CD4-positive, alpha-beta T cell treated with Interleukin-6 for 4 hours (primary cell): Measurements from ENCODE around the gene ABCG1.

ENCODE experiments used
- DNase-seq: peaks from one replicate; pipeline ENCODE4 v3.0.0-alpha.2; 2020; ENCODE audit warnings: mixed read lengths

ABCG1 gene

DNA sequence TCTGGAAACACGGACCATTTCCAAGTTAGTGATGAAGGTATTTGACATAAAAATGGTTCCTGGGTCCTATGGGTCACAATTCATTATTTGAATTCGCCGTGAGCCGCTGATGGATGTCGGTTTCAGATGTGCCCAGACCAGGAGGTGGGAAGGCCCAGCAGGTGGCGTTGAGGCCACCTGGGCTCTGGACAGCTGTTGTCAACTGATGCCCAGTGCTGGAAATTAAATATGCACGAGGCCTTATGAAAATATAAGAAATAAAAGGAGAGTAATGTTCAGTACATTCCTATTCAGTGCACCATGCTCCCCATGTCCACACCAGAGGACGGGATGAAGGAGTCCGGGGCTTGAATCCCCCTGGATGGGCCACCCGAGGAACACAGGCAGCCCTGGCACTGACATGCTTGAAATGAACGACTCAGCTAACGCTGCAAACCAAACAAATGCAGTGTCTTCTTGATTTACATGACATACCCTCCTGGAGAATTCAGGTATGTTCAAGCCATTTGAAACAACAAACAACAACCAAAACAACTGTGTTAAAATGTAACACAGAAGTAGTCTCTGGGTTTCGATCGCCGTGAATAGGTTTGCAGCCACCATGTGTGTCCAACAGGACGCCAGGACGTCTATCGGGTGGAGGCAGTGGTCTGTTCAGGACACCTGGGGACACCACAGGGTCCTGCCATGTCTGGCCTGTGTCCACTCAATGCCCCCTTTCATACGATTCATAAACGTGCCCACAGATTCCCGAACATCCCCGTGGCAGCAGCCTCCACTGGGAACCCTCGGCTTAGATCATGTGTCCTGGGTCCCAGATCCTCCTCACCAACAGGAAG, 90.2 kb downstream of the ABCG1 start:
- DNase-seq: no peak

GRCh38 chr21:42309753-42310213, 90.8 kb downstream of the ABCG1 start:
- peak; percentile 74 for DNase-seq

DNA sequence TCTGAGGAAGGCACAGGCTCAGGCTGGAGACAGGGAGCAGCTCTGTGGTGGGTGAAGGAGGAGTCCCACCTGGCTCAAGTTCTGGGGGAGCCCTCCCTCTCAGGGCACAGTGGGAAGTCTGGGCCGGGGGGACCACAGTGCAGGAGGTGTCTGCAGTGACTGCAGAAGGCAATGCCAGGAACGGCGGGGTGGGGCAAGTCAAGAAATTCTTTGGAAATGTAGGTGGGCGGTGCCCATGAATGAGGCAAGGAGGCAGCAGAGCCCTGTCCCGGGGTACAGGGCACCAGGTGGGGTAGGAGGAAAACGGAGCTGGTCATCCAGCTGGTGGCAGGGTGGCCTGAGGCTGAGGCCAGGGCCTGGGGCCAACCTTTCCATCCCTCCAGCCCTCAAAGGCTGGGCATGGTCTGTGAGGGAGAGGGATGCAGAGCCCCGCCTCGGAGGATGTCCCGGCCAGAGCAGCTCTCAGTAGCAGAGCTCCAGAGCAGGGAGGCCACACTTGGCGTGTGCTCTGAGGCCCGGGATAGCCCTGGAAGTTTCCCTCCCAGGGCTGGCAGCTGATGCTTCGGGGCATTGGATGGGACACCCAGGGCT, 91.6 kb downstream of the ABCG1 start:
- no peak for DNase-seq

DNA sequence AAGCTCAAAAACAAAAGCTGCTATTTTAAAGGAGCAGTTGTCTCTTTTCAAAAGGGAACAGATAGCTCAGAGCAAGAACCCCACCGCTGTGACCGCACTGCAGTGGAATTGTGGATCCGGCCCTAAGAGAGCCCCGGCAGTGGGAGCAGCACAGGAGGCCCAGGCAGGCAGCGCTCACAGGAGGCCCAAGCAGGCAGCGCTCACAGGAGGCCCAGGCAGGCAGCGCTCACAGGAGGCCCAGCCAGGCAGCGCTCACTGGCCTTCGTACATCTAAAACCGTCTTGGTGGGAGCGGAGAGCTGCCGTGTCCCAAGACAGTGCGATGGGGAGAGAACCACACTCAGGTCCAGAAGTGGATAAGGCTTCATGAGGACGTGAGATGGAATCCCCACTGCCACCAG, 92.2 kb downstream of the ABCG1 start:
- DNase-seq: no peak

DNA sequence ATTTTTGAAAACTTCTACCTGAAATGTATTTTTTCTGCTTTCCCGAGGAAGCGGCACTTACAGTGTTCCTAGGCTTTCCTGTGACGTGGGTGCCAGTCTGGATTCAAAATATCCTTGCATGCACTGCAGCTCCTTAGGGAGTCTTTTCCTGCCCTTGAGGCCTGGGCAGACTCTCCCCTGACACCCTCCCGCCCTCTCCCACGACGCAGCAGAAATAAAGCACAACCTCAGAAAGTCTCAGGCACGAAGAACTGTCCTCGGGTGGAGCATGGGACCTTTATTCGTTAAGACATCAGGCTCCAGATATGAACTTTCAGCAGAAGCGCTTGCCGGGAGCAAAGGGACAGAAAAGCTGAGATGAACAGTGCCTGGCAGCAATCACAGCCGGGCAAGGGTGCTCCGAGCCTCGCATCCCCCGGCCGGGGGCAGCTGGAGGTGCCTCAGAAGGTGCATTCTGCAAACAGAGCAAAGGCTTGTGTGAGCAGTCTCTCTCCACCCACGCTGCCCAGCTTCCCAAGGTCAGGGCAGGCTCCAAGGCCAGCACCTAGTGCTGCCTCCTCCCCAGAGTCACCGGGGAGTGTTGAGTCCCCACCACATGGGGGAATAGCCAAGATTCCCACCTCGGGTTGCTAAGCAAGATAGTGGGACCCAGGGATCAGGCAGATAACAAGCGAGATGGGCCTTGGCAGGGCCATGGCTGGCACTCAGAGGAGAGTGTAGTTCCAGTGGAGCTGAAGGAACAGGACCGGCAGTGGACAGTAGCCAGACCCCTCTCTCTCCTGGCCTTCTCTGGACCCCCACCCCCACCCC, 93.1 kb downstream of the ABCG1 start:
- DNase-seq: no peak

- DNase-seq: no peak
Observed at GRCh38 chr21:42312626-42313104, 93.7 kb downstream of the ABCG1 start.

- no peak for DNase-seq
Observed at GRCh38 chr21:42313501-42313969, 94.6 kb downstream of the ABCG1 start.

DNA sequence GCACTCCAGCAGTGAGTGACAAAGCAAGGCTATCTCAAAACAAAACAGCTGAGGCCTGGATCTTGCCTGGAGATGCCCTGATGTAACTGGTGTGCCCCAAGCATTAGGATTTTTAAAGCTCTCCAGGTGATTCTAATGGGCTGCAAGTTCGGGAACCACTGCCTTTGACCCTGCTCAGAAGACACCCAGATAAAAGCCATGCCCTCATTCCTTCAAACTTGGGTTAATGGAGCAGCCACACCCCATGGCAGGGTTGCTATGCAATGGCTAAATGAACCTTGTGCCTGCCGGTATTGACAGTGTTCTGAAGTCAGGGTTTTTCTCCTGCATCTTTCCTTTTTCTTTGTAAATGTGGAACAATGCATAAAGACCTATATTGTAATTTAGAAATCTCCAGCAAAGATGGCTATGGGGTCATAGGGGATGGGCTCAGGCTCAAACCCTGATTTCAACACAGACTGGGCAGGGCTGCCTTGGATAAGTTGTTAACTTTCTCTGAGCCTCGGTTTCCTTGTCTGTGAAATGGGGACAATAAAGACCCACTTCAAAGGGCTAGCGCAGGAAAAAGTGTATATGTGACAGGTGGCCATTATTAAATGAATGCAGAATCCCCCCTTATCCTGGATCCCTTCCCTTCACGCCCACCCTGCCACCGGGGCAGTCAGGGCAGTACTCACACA, 95.8 kb downstream of the ABCG1 start:
- DNase-seq: no peak

DNA sequence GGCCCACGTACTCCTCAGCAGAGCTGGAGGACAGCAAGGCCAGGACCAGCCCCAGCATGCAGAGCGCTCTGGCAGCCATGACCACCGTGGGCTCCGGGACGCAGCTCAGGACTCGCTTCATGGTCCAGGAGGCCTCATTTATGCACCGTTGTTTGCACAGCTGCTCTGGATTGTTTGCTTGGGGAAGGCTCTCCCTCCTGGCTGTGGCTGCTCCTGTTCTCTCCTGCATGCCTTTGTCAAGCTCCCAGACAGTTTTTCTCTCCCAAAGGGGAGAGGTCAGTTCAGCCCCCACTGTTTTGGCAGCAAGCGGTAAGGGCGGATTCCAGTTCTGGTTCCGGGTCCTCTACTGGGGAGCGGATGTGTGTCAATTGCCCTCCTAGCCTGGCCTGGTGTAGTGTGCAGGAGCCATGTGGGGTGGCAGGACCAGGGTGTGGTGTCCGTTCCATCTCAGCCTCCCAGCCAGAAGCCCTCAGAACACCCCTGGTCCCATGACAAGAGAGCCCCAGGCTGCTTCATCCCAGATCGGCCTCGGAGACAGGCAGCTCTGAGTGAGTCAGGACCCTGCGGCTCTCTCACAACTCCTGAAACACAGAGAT, 96.5 kb downstream of the ABCG1 start, which contains the start of gene TFF3:
Gene TFF3 (minus strand): TSS at position 114 of the 596 bp plus-strand sequence. CDS start 35 bp downstream, at position 79.
- DNase-seq: no peak

DNA sequence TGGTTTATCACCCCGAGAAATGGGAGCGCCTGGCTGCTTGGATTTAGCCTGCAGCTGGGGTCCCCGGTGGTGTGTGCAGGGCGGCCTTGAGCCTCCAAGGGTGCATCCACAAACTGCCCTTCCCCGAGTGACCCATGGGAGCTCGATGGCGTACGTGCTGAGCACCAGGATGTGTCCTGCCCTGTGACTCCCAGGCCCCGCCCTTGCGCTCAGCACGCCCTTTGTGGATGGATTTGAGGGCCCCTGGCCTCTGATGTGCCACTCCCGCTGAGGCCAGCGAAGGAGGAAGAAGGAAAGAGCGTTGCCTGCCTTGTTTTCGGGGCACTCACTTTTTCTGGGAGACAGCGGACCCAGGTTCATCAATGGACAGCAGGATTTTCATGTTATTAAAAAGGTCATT, 98.0 kb downstream of the ABCG1 start:
- DNase-seq: no peak

DNA sequence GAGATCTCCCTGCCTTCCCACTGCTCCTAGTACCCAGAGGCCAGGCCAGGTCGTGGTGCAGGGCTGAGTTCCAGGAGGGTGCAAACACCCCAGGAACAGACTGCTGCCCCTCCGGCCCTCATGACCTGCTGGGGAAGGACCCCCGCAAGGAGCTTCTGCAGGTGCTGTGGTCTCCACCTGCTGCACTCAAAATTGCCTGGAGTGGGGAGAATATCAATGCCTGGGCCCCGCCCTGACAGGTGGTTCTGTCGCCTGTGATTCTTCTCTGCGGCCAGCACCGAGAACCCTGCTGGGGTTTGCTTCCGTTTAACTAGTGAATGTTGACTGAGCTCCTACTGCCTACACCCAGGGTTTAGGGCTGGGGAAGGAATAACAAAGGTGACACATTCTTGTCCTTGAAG, 98.4 kb downstream of the ABCG1 start:
- DNase-seq: no peak

DNA sequence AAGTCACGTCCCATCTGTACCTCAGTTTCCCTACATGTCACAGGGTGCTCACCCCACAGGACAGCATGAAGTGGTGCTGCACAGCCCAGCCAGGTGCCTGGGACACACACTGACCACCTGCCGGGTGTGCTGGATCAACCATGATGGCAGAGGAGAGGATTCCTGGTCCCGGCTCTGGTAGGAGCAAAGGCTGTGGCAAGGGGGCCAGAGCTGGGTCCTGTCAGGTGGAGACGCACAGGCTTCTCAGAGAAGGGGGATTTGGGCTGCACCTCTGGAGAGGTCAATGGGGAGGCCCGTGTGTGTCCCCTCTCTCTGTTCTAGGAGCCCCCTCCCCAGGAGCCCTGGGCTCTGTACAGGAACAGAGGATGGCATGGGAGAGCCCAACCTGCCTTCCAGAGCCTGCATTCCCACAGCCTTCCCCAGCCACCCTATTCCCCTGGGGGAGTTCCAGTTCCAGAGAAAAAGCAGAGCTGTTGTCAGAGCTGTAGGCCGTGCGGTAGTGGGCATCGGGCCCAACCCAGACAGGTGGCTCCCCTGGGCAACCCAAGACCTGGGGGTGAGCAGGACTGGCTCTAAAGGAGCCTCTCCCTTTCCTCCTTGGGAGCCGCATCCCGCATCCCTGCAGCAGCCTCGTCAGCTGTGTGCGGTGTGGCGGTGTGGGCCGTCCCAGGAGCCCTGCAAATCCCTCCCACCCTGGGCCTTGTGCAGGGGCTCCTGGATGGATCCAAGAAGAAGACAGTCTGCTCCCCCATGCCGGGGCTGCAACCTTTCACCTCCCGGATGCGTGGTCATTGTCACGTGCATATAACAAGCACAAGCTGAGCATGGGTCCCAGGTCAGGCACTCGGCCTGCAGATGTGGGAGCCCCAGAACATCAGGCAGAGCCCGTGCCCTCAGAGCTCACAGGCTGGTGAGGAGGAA, 99.1 kb downstream of the ABCG1 start:
- no peak for DNase-seq

DNA sequence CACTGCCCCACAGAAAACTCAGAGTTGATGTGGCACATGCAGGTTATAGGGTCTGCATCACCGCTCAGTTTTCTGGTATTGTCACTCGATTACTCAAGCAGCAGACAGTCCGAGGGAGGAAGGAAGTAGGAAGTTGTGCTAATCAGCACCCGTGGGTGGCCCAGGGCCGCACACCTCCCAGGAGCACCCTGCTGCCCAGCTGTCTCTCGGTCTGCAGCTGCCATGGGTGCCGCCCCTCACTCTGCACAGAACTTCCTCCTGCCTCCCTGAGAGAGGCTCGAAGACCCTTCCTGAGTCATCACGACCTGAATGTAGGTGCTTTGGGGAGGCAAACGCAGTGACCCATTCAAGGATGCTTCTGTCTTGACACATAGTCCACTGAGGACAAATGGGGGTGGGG, 100.4 kb downstream of the ABCG1 start:
- DNase-seq: no peak

DNA sequence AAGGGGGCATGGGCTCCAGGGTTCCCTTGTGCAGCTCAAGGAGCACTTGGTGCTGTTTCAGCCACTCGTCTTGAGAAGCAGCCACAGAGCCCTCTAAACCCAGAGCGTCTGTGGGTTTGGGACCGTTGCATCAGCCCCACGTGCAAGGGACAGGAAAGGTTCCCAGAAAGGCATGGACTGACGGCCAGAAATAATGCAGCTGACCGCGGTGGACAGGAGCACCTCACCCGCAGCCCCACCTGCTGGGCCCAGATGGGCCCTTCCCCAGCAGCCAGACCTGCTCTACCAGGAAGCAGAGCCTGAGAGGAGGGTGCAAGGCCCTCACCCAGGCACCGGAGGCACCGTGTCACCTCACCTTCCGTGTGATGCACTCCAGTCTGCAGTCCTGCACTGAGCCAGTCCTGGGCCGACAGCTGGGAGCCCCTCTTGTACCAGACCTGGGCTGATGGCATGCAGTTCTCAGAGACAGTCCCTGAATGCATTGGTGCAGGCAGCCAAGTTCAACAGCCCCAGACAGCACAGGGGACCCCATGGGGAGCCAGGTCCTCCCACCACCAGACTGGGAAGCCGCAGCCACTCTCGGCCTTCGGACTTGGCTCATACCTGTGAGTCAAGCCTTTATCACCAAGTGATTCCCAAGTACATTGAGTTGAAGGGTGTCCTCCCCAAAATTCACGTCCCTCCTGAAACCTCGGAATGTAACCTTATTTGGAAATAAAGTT, 101.1 kb downstream of the ABCG1 start:
- DNase-seq: no peak

DNA sequence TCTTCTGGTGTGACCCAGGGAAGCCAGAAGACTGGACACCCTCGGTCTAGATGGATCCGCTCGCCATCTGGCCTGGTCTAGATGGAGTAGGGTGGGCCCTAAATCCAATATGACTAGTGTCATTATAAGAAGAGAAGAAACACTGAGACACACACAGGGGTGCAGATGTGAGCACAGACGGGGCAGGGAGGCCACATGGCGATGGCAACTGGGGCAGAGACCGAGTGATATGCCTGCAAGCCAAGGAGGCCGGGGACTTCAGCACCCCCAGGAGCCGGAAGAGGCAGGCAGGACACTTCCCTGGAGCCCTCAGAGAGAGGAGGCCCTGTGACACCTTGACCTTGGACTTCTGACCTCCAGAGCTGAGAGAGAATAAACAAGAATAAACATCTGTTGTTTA, 101.9 kb downstream of the ABCG1 start:
- no peak for DNase-seq

GRCh38 chr21:42321231-42321630, 102.3 kb downstream of the ABCG1 start:
- no peak for DNase-seq

DNA sequence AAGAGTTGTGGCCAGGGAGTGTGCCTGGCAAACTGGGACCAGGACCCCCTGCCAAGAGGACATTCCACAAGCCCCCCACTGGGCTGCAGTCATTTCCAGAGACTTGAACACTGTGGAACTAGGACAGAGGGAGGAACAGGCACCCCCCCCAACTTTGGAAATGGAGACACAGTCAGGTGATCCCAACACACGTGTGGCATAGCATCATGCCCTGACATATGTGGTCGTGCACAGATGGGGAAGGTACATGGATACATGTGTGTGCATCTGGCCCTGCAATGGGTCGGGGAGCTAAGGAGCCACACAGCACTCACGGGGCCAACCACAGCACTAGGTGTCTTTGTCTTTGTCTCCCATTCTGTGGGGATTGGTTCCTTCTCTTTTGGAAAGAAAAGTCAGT, 102.9 kb downstream of the ABCG1 start:
- DNase-seq: no peak

- DNase-seq: no peak
Observed at GRCh38 chr21:42324896-42325295, 106.0 kb downstream of the ABCG1 start.

DNA sequence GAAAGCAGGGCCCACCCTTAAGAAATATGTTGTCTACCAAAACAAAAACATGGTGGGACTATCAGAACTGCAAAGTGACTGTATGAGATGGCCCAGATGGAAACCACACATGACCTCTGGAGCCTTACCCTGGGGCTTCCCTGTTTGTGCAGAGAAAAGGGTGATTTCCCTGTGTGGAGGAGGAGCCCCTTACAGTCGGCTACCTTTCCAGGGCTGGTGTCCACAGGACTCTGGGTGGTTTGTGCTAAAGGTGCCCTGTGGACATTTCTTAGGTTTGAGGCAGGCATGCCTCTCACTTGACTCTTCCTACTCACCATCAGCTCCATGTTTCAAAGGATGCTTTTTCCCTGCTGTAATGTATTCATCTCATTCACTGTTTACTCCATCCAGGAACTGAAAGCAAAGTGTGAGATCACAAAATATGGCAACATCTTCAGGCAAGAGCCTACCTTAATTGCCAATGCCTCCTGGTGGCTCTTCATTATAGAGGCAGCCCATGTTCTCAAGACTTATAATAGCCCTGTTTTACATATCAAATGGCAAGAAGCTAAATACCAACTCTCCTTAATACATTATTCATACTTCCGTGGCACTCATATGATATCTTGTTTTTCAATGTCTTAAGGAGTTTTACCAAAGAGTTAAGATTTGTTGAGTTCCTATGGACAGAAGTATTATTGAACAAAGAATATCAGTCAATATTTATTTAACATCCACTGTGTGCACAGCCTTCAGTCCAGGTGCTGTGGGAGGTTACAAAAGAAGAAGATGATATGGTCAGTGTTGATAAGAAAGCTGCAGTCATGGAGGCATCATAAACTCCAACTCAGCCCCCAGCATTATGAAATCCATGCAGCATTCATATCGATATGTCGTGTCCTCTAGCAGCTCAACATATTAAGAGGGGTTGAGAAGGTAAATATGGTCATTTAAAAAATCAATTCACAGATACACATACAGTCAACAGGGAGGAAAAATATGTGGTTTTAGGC, 111.7 kb downstream of the ABCG1 start:
- no peak for DNase-seq
